ENCODE results near the gene DNAJC27.

DNA sequence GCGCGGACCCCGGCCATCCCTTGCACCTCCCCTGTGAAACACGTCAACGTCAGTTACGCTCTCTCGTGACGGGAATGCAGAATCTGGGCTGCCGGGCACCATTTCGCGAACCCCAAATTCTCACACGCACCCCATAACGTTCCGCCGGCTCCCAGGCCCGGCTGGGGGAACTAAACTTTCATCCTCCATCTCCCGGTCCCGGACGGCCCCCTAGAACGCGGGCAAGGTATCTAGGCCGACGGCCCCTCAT is 544 bp downstream of the DNAJC27 start:
- TF ChIP-seq, protein P1, sequence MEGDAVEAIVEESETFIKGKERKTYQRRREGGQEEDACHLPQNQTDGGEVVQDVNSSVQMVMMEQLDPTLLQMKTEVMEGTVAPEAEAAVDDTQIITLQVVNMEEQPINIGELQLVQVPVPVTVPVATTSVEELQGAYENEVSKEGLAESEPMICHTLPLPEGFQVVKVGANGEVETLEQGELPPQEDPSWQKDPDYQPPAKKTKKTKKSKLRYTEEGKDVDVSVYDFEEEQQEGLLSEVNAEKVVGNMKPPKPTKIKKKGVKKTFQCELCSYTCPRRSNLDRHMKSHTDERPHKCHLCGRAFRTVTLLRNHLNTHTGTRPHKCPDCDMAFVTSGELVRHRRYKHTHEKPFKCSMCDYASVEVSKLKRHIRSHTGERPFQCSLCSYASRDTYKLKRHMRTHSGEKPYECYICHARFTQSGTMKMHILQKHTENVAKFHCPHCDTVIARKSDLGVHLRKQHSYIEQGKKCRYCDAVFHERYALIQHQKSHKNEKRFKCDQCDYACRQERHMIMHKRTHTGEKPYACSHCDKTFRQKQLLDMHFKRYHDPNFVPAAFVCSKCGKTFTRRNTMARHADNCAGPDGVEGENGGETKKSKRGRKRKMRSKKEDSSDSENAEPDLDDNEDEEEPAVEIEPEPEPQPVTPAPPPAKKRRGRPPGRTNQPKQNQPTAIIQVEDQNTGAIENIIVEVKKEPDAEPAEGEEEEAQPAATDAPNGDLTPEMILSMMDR (IDR thresholded peaks at IDR 0.05) = no peak
- TF ChIP-seq POLR2A (IDR thresholded peaks at IDR 0.05) = no peak

All from esophagus squamous epithelium (tissue), 4 donors.